HFF-Myc (cell line): ENCODE results near the gene FBXL19.

Experiments used
- DNase-seq: peaks from one replicate; pipeline ENCODE4 v3.0.0-alpha.2; 2011; ENCODE audit warnings: low read depth; ENCODE audit errors: extremely low read depth
- H3K4me3 ChIP-seq: replicated peaks from 2 replicates; pipeline ENCODE4 v1.5.1; 2011; ENCODE audit warnings: low read depth, mild to moderate bottlenecking, control low read depth, low read length
- CTCF ChIP-seq: IDR thresholded peaks from 2 replicates; pipeline ENCODE4 v1.5.1; 2012; ENCODE audit warnings: mild to moderate bottlenecking, low read depth, low read length, control low read depth; ENCODE audit errors: missing control alignments

FBXL19 gene

GRCh38 chr16:30912794-30913412 is 10.5 kb upstream of the FBXL19 start:
- TF ChIP-seq CTCF: no peak
- DNase-seq: no peak
- no peak overlapping the region for H3K4me3 ChIP-seq

DNA sequence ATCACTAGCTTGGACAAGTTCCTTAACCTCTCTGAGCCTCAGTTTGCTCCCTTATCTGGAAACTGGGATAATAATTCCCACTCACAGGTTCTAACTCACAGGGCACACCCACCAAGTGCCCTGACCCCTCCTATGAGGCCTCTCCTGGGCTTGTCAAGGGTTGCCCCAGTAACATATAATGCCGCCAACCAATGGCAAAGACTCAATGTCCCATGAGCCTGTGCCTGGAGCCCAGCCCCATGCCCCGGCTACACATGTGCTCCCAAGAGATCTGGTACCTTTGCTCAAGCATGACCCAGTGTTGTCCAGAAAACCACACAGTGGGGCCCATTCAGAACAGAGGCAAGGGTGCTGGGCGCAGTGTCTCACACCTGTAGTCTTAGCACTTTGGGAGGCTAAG is 8.5 kb upstream of the FBXL19 start:
- DNase-seq: no peak
- no peak overlapping the region for H3K4me3 ChIP-seq
- no peak for TF ChIP-seq CTCF

DNA sequence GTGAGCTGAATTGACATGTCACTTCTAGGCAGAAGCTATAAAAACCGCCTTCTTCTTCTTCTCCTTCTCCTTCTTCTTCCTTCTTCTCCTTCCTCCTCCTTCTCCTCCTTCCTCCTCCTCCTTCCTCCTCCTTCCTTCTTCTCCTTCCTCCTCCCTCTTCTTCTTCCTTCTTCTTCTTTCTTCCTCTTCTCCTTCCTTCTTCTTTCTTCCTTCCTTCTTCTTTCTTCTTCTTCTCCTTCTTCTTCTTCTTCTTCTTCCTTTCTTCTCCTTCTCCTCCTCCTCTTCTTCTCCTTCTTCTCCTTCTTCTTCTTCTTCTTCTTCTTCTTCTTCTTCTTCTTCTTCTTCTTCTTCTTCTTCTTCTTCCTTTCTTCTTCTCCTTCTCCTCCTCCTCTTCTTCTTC is 4.8 kb upstream of the FBXL19 start:
- H3K4me3 ChIP-seq: no peak overlapping the region
- no peak for TF ChIP-seq CTCF
- DNase-seq: no peak

DNA sequence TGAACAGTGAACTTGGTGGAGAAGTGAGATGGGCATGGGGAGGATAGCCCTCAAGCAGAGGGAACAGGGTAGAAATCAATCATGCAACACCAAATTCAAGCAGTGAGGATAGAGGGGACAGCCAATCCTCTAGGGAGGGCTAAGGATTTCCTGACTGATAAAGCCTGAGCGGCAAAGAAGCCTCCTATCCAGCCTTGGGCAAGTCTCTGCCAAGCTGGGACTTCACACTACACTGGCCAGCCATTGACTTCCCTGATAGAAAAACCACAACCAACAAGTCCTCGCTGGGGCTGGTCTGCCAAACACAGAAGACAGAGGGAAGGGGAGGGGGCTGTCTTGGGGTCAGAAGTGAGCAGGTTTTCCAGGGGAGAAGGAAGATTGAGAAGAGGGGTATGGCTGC is 2.5 kb upstream of the FBXL19 start:
- DNase-seq: no peak
- TF ChIP-seq CTCF: no peak
- H3K4me3 ChIP-seq: no peak overlapping the region

- DNase-seq: no peak
- no peak for TF ChIP-seq CTCF
- peak overlapping the region; percentile 76 for H3K4me3 ChIP-seq
These were observed 2.0 kb upstream of the FBXL19 start for GRCh38 chr16:30921459-30921747.

- TF ChIP-seq CTCF: peak; percentile 85
- peak overlapping the region; percentile 76 for H3K4me3 ChIP-seq
- peak; percentile 73 for DNase-seq
These were observed 1.5 kb upstream of the FBXL19 start for GRCh38 chr16:30921748-30922419.
